Tibial artery (tissue), 4 donors: ENCODE measurements around the gene ENOPH1.

Source experiments
- DNase-seq, 2 donors: peaks; one replicate each; pipeline ENCODE4 v3.0.0-alpha.2; 2019
- H3K27ac ChIP-seq, 2 donors: fragments of 200-600 bp; sonication (generic) in 1 of 2; 1 replicate in 1 of 2; 2 replicates in 1 of 2; pipeline ENCODE4 v1.5.1; 2018 to 2019; ENCODE audit warnings: mild to moderate bottlenecking in 1 of 2
- H3K27me3 ChIP-seq, 2 donors: fragments of 200-600 bp; sonication (generic) in 1 of 2; one replicate each; pipeline versions ENCODE4 v1.5.1 to v1.6.0; 2016 to 2019
- H3K36me3 ChIP-seq, 3 donors: fragments of 200-600 bp; sonication (generic) in 2 of 3; one replicate each; pipeline ENCODE4 v1.5.1; 2016 to 2019; ENCODE audit warnings: mild to moderate bottlenecking in 2 of 3
- H3K4me1 ChIP-seq, 4 donors: fragments of 200-600 bp; sonication (generic) in 2 of 4; 1 replicate in 3 of 4; 2 replicates in 1 of 4; pipeline ENCODE4 v1.5.1; 2016 to 2019
- H3K4me3 ChIP-seq, 2 donors: fragments of 200-600 bp; sonication (generic) in 1 of 2; 1 replicate in 1 of 2; 2 replicates in 1 of 2; pipeline ENCODE4 v1.5.1; 2018 to 2019; ENCODE audit warnings: mild to moderate bottlenecking in 2 of 2
- H3K9me3 ChIP-seq, 3 donors: fragments of 200-600 bp; sonication (generic) in 1 of 3; one replicate each; pipeline ENCODE4 v1.5.1; 2016 to 2019
- CTCF ChIP-seq, 2 experiments: fragments of 200-600 bp in 1 of 2; fragments of 450-650 bp in 1 of 2; IDR thresholded peaks; one replicate each; pipeline ENCODE4 v1.5.1; 2017 to 2019; ENCODE audit warnings: antibody characterized with exemption in 2 of 2, mild to moderate bottlenecking in 1 of 2, moderate library complexity in 1 of 2
- intact Hi-C: fragments of 100-400 bp; cut with DNase I; formaldehyde crosslinking; loops from one replicate; pipeline ENCODE4 v1.15.0; 2023; ENCODE audit warnings: low total_unique reads

ENOPH1 gene

GRCh38 chr4:82493721-82494425, 63.5 kb downstream of the ENOPH1 start:
- intact Hi-C loops: no loop called here

GRCh38 chr4:82495666-82496065, 65.3 kb downstream of the ENOPH1 start:
- Histone ChIP-seq H3K27ac (no peak overlapping the region), H3K27me3 (no peaks in the 10 kb centered on the region), H3K4me3 (no peak overlapping the region), H3K4me1 (no peaks in the 10 kb centered on the region), H3K36me3 (no peaks in the 10 kb centered on the region), H3K9me3 (no peaks in the 10 kb centered on the region)
- no peak for DNase-seq
- intact Hi-C loops: no loop called here
- TF ChIP-seq CTCF (IDR thresholded peaks at IDR 0.05): no peak

More at GRCh38 chr4:82493721-82494425, 63.5 kb downstream of the ENOPH1 start:
- Histone ChIP-seq H3K27ac (no peak overlapping the region), H3K9me3 (no peaks in the 10 kb centered on the region), H3K36me3 (no peaks in the 10 kb centered on the region), H3K4me3 (no peak overlapping the region), H3K27me3 (no peaks in the 10 kb centered on the region), H3K4me1 (no peaks in the 10 kb centered on the region)
- TF ChIP-seq CTCF (IDR thresholded peaks at IDR 0.05): no peak
- no peak for DNase-seq

- H3K36me3 ChIP-seq: no peaks in the 10 kb centered on the region
- intact Hi-C loops: no loop called here
Observed at GRCh38 chr4:82496349-82496748, 66.0 kb downstream of the ENOPH1 start.

GRCh38 chr4:82499738-82500434, 69.5 kb downstream of the ENOPH1 start:
- no peak for DNase-seq
- H3K9me3 ChIP-seq: no peaks in the 10 kb centered on the region
- no peak overlapping the region for H3K4me3 ChIP-seq
- H3K27me3 ChIP-seq: no peaks in the 10 kb centered on the region
- H3K4me1 ChIP-seq: no peaks in the 10 kb centered on the region
- intact Hi-C loops: no loop called here
- no peak overlapping the region for H3K27ac ChIP-seq
- no peak for TF ChIP-seq CTCF (IDR thresholded peaks at IDR 0.05)
- H3K36me3 ChIP-seq: no peaks in the 10 kb centered on the region

More at GRCh38 chr4:82496349-82496748, 66.0 kb downstream of the ENOPH1 start:
- no peak overlapping the region for H3K27ac ChIP-seq
- no peaks in the 10 kb centered on the region for H3K9me3 ChIP-seq
- no peak for TF ChIP-seq CTCF (IDR thresholded peaks at IDR 0.05)
- H3K27me3 ChIP-seq: no peaks in the 10 kb centered on the region
- H3K4me1 ChIP-seq: no peaks in the 10 kb centered on the region
- no peak overlapping the region for H3K4me3 ChIP-seq
- no peak for DNase-seq

- no peaks in the 10 kb centered on the region for H3K27me3 ChIP-seq
- intact Hi-C loops: no loop called here
- H3K4me3 ChIP-seq: no peak overlapping the region
- no peak overlapping the region for H3K27ac ChIP-seq
- H3K36me3 ChIP-seq: no peaks in the 10 kb centered on the region
- H3K9me3 ChIP-seq: no peaks in the 10 kb centered on the region
- H3K4me1 ChIP-seq: no peaks in the 10 kb centered on the region
- no peak for DNase-seq
- no peak for TF ChIP-seq CTCF (IDR thresholded peaks at IDR 0.05)
Observed at GRCh38 chr4:82500435-82501153, 70.2 kb downstream of the ENOPH1 start.
